DMS79 treated with DMSO at 0.1 percent for 48 hours (cell line): ENCODE measurements around the gene LMO1.

ENCODE experiments used
- DNase-seq: peaks from one replicate; lab custom pipeline; 2025; lab: John Stamatoyannopoulos, UW

The LMO1 gene

GRCh38 chr11:8263109-8263768 lies 439 bp downstream of the LMO1 start:
- DNase-seq = peak; percentile 67

- DNase-seq = peak; percentile 65
Observed at GRCh38 chr11:8262552-8263108, 1.0 kb downstream of the LMO1 start.

- DNase-seq = peak; percentile 54
Observed at GRCh38 chr11:8261921-8262551, 1.6 kb downstream of the LMO1 start.

DNA sequence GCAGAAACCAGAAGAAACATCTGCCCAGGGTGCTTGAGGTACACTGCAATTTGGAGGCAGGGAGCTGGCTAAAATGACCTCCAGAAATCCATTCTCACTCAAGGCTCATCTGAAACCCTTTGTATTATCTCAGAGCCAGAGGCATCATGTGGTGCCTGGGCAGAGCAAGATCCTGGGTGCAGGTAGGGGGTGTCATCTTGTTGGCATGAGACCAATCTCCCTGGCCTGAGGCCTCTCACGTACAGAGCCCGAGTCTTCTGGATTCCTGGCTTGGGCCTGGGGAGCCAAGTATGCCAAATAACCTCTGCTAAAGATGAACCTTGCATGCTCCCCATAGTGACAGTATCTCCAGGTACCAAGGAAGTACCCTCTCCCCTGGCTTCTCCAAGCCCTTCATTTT lies 2.4 kb downstream of the LMO1 start:
- no peak for DNase-seq

DNA sequence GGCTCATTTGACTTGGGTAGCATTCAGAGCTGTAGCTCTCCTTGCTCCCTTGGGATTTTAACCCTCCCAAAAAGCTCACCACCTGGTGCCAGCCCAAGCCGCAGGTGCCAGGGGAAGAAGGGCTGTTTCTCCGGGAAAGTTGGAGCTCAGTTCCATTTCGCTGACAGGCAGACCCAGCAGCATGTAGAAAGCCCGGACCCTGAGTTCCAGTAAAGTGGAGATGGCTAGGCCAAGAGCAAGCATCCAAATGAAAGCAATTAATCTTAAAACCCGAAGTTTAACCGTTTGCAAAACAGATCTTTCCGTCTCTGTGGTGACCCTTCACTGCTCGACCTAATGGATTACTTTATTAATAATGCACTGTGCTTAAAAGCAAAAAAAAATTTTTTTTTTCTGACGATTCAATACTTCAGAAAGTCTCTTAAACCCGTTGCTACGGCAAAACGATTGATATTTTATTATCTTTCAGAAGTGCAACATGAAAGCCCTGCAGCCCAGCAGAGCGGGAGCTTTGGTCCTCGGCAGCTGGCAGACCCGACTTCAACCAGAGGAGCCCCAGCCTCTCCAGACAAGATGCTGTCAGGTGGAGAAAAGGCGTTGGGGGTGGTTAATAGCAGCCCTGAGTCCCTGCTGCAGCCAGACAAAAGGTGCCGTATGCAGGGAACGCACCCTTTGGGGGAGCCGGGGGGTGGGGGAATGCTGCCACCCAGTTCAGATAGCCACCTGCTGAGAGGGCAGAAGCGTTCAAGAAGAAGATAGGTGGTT lies 3.3 kb downstream of the LMO1 start:
- DNase-seq = peak; percentile 77

DNA sequence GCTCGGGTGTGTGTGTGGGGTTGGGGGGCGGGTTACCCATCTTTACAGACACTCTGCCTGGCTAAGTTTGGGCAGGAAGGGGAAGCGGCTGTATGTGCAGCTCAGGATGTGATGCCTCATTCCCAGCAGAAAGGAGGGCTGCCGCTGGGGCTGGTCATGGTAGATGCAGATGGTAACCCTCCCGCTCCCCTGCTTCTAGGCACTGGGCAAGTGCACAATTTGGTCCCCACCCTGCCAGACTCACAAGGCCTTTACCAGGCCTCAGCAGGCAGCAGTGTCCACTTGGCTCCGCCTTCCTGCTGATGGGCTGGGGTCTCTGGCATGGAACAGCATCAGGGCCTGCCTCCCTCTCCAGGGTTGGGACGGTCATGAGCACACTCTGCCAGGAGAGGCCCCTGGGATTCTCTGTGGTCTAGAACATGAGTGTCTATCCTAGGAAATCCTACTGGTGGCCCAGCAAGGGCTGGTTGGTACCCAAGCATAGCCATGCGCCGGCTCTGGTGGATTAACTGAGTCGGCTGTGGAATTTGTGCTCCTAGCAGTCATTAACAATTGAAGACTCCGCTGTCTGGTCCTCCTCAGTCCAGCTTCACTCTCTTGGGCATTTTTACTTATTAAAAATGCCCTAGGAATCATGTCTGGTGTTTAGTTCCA lies 4.2 kb downstream of the LMO1 start:
- DNase-seq = peak; percentile 30

DNA sequence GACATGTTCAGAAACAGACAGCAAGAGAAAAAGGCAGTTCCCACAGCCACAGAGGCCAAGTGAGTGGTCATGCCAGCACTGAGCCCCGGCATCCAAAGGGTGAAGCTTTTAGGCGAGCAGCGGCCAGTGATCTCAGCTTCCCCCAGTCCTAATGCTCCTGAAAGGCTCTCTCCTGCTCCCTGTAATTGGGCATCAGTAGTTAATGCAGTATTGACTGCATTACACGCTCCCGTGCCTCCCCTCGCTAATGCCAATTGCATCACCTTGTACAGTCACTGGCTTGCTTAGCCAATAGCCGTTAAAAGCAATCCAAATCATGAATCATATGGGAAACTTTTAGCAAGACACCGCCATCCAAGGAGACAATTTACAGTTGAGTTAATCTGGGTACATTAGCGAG lies 4.9 kb downstream of the LMO1 start:
- peak; percentile 78 for DNase-seq

DNA sequence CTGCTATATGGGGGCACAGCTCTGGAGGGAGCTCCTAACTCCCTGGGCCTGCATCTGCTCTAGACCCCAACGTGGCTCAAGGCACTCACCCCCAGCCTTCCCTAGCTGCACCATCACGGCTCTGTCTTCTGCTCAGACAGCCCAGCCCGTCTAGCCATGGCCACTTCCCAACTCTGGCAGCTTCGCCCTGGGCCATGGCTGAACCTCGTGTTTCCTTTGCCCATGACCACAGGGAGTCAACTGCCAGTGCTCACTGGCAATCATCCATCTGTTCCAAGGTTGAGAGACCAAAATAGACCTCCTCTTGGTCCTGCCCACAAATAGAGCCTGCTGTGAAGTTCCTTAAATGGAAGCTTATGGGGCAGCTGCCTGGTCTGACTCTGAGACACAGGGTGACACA lies 5.4 kb downstream of the LMO1 start:
- peak; percentile 54 for DNase-seq

DNA sequence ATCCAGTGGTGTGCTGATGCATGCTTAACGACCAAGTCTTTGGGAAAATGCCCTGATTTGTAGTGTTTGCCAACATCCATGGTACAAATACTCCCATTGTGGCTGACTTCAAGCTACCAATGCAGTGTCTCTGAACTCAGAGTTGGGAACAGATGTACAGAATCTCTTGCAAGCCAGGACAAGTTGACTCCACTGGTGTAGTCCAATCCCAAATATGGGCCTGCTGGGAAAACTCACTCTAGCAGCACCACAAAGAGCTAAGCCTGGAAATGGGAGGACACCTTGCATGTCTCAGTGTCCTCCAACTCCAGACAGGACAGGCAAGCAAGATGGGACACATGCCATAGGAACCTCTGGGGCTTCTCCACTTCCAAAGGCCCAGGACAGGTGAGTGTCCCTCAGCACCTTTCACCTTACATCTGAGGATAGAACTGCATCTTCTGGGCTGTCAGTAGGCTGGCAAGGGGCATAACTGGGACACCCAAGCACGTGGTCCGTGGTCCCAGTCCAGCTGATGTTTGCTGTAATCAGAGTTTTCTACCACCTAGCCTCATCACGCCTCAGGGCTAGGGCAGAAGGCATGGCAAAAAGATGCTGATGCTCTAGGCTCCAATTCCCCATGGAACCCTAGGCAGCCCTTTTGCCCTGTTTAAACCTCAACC lies 6.5 kb downstream of the LMO1 start:
- DNase-seq = no peak

GRCh38 chr11:8256271-8257002 lies 7.2 kb downstream of the LMO1 start:
- no peak for DNase-seq

GRCh38 chr11:8253566-8253965 lies 10.1 kb downstream of the LMO1 start:
- DNase-seq = no peak

GRCh38 chr11:8252946-8253345 lies 10.7 kb downstream of the LMO1 start:
- DNase-seq = no peak

GRCh38 chr11:8252388-8252787 lies 11.3 kb downstream of the LMO1 start:
- no peak for DNase-seq

DNA sequence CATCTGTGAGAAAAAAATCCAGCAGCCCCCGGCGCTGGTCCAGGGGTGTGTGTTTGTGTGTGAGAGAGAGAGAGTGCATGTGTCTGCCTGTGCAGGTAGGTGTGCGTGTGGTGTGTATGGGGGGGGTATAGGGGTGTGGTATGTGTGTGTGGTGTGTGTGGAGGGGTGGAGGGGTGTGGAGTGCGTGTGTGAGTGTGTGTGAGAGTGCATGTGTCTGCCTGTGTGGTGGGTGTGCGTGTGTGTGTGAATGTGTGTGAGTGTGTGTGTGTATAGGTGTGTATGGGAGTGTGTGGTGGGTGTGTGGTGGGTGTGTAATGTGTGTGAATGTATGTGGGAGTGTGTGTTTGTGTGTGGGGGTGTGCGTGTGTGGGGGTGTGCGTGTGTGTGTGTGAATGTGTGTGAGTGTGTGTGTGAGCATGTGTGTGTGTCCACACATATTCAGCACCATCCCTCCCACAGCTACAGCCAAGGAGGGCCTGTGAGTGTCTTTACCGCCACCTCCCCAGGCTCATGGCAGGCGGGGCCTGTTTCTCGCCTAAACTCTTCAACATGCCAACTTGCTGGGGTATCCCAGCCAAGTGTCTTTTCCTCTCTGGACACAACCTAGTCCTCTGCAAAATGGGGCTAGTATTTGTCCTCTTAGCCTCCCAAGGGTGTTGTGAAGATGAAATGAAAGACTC lies 11.9 kb downstream of the LMO1 start:
- DNase-seq = no peak

DNA sequence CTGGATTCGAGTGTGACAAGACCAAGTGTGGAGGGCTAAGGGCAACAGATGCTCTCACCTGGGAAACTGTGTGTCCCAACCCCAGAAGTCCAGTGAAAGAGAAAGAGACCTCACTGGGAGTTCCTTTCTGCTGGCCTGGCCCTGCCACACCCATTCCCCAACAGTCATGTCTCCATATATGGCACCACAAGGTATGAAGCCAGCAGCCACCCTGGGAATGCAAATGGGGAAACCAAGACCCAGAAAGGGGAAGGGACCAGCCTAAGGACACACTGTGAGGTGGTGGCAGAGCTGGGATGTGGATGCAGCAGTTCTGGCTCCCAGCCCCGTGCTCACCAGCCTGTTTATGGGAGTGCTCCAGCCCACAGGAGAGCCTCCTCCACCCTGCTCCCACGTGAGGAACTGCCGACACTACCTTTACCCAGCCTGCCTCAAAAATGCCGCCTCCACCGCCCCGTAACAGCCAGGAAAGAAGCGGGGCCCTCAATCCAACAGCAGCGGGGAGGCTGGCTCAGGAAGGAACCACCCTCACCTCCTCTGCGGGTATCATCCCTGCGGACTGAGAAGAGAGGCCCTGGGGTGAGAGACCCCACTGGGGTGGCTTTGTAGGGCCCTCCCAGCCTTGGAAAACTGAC lies 12.6 kb downstream of the LMO1 start:
- DNase-seq = no peak

GRCh38 chr11:8250434-8250833 lies 13.2 kb downstream of the LMO1 start:
- no peak for DNase-seq

GRCh38 chr11:8249482-8249881 lies 14.2 kb downstream of the LMO1 start:
- no peak for DNase-seq

- DNase-seq = no peak
Observed at GRCh38 chr11:8248786-8249185, 14.9 kb downstream of the LMO1 start.

DNA sequence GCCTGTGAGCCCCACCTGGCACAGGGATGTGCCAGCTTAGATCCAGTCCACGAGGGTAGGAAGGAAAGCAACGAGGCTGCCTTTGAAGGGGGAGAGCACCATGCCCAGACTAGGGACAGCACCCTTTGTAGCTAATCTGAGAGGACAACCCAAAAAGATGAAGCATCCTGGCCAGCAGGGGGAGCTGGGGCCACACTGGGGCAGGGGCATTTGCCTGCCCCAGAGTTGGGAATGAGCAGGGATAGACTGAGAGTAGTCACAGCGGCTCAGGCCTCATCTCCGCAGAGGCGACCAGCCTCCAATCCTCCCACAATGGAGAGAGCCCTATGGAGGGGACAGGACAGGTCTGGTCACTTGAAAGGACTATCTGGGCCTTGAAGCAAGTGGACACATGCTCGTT lies 16.4 kb downstream of the LMO1 start:
- no peak for DNase-seq

GRCh38 chr11:8243458-8243857 lies 20.2 kb downstream of the LMO1 start:
- DNase-seq = no peak
